ENCODE results near the gene NAV3. TPM values are rescaled to one million over a fixed set of nuclear protein-coding genes. Genes with fewer than 3 reads are reported as not detected.

Gene NAV3
- total RNA-seq, 1 experiment from 2014 or later, result 2.5 TPM

GRCh38 chr12:77834618-77835017, 3.9 kb downstream of the NAV3 start:
- DNase-seq (ENCODE audit: low read depth, low spot score), result no peak
- ChIA-PET POLR2A (no interaction called here), CTCF (no interaction called here)
- Histone ChIP-seq H3K27ac (ENCODE audit: low read length) (no peak overlapping the region), H3K4me3 (ENCODE audit: low read depth in 2 of 2, low read length in 2 of 2) (no peak overlapping the region), H3K36me3 (ENCODE audit: control insufficient read depth, insufficient read depth, low read length) (no peaks in the 10 kb centered on the region), H3K4me1 (ENCODE audit: control insufficient read depth, insufficient read depth, low read length) (no peaks in the 10 kb centered on the region), H3K27me3 (ENCODE audit: control insufficient read depth, insufficient read depth, low read length) (no peaks in the 10 kb centered on the region), H3K9me3 (ENCODE audit: control insufficient read depth, insufficient read depth, low read depth, low read length) (no peaks in the 10 kb centered on the region)
- no peak for ATAC-seq
- intact Hi-C loops (cut with micrococcal nuclease; ENCODE audit: unreplicated experiment), result no loop called here
- TF ChIP-seq SIN3A (IDR thresholded peaks at IDR 0.05; ENCODE audit: borderline replicate concordance, insufficient read depth, low read depth, low read length), result no peak
- TF ChIP-seq, protein P1, sequence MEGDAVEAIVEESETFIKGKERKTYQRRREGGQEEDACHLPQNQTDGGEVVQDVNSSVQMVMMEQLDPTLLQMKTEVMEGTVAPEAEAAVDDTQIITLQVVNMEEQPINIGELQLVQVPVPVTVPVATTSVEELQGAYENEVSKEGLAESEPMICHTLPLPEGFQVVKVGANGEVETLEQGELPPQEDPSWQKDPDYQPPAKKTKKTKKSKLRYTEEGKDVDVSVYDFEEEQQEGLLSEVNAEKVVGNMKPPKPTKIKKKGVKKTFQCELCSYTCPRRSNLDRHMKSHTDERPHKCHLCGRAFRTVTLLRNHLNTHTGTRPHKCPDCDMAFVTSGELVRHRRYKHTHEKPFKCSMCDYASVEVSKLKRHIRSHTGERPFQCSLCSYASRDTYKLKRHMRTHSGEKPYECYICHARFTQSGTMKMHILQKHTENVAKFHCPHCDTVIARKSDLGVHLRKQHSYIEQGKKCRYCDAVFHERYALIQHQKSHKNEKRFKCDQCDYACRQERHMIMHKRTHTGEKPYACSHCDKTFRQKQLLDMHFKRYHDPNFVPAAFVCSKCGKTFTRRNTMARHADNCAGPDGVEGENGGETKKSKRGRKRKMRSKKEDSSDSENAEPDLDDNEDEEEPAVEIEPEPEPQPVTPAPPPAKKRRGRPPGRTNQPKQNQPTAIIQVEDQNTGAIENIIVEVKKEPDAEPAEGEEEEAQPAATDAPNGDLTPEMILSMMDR (IDR thresholded peaks at IDR 0.05), result no peak
- no peak for TF ChIP-seq POLR2AphosphoS5 (IDR thresholded peaks at IDR 0.05; ENCODE audit: low read depth, low read length)
- TF ChIP-seq, protein P2, sequence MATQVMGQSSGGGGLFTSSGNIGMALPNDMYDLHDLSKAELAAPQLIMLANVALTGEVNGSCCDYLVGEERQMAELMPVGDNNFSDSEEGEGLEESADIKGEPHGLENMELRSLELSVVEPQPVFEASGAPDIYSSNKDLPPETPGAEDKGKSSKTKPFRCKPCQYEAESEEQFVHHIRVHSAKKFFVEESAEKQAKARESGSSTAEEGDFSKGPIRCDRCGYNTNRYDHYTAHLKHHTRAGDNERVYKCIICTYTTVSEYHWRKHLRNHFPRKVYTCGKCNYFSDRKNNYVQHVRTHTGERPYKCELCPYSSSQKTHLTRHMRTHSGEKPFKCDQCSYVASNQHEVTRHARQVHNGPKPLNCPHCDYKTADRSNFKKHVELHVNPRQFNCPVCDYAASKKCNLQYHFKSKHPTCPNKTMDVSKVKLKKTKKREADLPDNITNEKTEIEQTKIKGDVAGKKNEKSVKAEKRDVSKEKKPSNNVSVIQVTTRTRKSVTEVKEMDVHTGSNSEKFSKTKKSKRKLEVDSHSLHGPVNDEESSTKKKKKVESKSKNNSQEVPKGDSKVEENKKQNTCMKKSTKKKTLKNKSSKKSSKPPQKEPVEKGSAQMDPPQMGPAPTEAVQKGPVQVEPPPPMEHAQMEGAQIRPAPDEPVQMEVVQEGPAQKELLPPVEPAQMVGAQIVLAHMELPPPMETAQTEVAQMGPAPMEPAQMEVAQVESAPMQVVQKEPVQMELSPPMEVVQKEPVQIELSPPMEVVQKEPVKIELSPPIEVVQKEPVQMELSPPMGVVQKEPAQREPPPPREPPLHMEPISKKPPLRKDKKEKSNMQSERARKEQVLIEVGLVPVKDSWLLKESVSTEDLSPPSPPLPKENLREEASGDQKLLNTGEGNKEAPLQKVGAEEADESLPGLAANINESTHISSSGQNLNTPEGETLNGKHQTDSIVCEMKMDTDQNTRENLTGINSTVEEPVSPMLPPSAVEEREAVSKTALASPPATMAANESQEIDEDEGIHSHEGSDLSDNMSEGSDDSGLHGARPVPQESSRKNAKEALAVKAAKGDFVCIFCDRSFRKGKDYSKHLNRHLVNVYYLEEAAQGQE (IDR thresholded peaks at IDR 0.05; ENCODE audit: insufficient read depth in 1 of 2, low read depth in 2 of 2, low read length in 1 of 2), result no peak
- TF ChIP-seq TCF7L2 (IDR thresholded peaks at IDR 0.05; ENCODE audit: low read depth, low read length), result no peak
- in situ Hi-C loops (cut with HindIII; ENCODE audit: low pct_unique_long_range_greater_than_20kb, low sequenced_read_pairs), result no loop called here
- BruUV-seq (replicated peaks), result no TSS peak

DNA sequence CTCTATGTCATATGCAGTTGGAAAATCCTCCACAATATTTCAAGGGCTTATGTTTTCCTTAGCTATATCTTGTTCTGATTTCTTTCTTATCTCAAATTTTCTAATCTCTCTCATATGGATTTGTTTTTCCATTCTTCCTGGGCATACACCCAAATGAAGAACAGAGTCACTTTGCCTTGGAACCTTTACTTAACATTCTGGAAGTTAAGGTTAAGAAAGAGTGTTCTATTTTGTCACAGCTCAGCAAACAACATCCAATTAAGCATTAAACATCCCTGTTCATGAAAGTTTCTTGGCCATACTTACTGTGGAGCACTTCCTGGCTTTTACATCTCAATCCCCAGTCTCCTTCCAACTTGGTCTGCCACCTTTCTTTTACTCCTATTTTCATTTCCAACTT, 5.3 kb downstream of the NAV3 start:
- intact Hi-C loops (cut with micrococcal nuclease; ENCODE audit: unreplicated experiment) (no loop called here), in situ Hi-C loops (cut with HindIII; ENCODE audit: low pct_unique_long_range_greater_than_20kb, low sequenced_read_pairs) (no loop called here)
- Histone ChIP-seq H3K36me3 (ENCODE audit: control insufficient read depth, insufficient read depth, low read length) (no peaks in the 10 kb centered on the region), H3K27me3 (ENCODE audit: control insufficient read depth, insufficient read depth, low read length) (no peaks in the 10 kb centered on the region), H3K4me3 (ENCODE audit: low read depth in 2 of 2, low read length in 2 of 2) (no peak overlapping the region), H3K27ac (ENCODE audit: low read length) (no peak overlapping the region), H3K4me1 (ENCODE audit: control insufficient read depth, insufficient read depth, low read length) (no peaks in the 10 kb centered on the region), H3K9me3 (ENCODE audit: control insufficient read depth, insufficient read depth, low read depth, low read length) (no peaks in the 10 kb centered on the region)
- ATAC-seq (no peak), DNase-seq (ENCODE audit: low read depth, low spot score) (no peak)
- no peak for TF ChIP-seq SIN3A (IDR thresholded peaks at IDR 0.05; ENCODE audit: borderline replicate concordance, insufficient read depth, low read depth, low read length)
- TF ChIP-seq POLR2AphosphoS5 (IDR thresholded peaks at IDR 0.05; ENCODE audit: low read depth, low read length), result no peak
- TF ChIP-seq, protein P2 (IDR thresholded peaks at IDR 0.05; ENCODE audit: insufficient read depth in 1 of 2, low read depth in 2 of 2, low read length in 1 of 2), result no peak
- no peak for TF ChIP-seq TCF7L2 (IDR thresholded peaks at IDR 0.05; ENCODE audit: low read depth, low read length)
- TF ChIP-seq, protein P1 (IDR thresholded peaks at IDR 0.05), result no peak
- no TSS peak for BruUV-seq (replicated peaks)
- CTCF ChIA-PET, result no interaction called here
- POLR2A ChIA-PET, result no interaction called here
